Ectodermal cell (in vitro differentiated cells): ENCODE measurements around the gene FRYL.

Experiments used
- H3K27ac ChIP-seq: 2 replicates; pipeline ENCODE4 v1.7.0; 2013; ENCODE audit warnings: mild to moderate bottlenecking, low read depth, low read length; ENCODE audit not compliant: insufficient read depth, poor library complexity, severe bottlenecking
- H3K27me3 ChIP-seq: 2 replicates; pipeline ENCODE4 v1.7.0; 2013; ENCODE audit warnings: mild to moderate bottlenecking, low read length; ENCODE audit not compliant: insufficient read depth, control insufficient read depth, poor library complexity, severe bottlenecking
- H3K36me3 ChIP-seq: one replicate; pipeline ENCODE4 v1.7.0; 2013; ENCODE audit warnings: low read length; ENCODE audit not compliant: control insufficient read depth, insufficient read depth
- H3K4me1 ChIP-seq: one replicate; pipeline ENCODE4 v1.7.0; 2013; ENCODE audit warnings: low read length; ENCODE audit not compliant: control insufficient read depth, insufficient read depth
- H3K4me3 ChIP-seq: 2 replicates; pipeline ENCODE4 v1.7.0; 2013; ENCODE audit warnings: low read depth, low read length, control low read depth; ENCODE audit not compliant: insufficient read depth
- H3K9me3 ChIP-seq: 2 replicates; pipeline ENCODE4 v1.7.0; 2013; ENCODE audit warnings: mild to moderate bottlenecking, low read length, moderate library complexity; ENCODE audit not compliant: control insufficient read depth
- WGBS, 2 experiments: methylation state at CpG; one replicate each; pipeline ENCODE4 v1.1.7; 2013; ENCODE audit warnings: missing lambda C conversion rate in 2 of 2; 5-methylcytosine and 5-hydroxymethylcytosine counted together

FRYL gene

DNA sequence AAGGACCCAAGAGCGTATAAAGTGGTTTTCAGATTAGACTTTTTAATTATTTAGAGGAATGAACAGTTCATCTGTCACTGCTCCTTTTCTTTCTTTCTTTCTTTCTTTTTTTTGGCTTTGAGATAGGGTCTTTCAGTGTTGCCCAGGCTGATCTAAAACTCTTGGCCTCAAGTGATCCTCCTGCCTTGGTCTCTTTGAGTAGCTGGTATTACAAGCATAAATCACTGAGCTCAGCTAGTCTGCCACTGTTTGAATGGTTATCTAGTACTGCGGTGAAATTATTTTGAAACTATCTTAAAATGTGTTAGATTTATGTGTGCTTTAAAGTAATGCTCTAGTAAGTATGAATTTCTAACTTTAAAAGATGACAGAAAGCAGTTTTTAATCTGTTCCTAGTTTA, 6.5 kb upstream of the FRYL start:
- Histone ChIP-seq H3K27me3 (no peaks in the 10 kb centered on the region), H3K4me1 (peaks cover 7% of the 10 kb centered on the region), H3K9me3 (no peaks in the 10 kb centered on the region), H3K36me3 (no peaks in the 10 kb centered on the region), H3K4me3 (no peak overlapping the region), H3K27ac (no peak overlapping the region)
- 88 to 100% methylated on average over 1 to 2 of the region's 2 CpGs for WGBS, 2 experiments

DNA sequence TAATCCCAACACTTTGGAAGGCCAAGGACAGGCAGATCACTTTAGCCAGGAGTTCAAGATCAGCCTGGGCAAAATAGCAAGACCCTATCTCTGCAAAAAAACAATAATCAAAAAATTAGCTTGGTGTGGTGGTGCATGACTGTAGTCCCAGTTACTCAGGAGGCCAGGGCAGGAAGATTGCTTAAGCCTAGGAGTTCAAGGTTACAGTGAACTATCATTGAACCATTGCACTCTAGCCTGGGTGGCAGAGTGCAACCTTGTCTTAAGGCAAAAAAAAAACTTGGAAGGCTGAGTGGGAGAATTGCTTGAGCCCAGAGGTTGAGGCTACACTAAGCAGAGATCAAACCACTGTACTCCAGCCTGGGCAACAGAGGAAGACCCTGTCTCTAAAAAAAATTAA, 5.2 kb upstream of the FRYL start:
- no peaks in the 10 kb centered on the region for H3K27me3 ChIP-seq
- no peak overlapping the region for H3K27ac ChIP-seq
- H3K4me1 ChIP-seq: peaks cover 7% of the 10 kb centered on the region
- no peak overlapping the region for H3K4me3 ChIP-seq
- H3K9me3 ChIP-seq: no peaks in the 10 kb centered on the region
- H3K36me3 ChIP-seq: no peaks in the 10 kb centered on the region

DNA sequence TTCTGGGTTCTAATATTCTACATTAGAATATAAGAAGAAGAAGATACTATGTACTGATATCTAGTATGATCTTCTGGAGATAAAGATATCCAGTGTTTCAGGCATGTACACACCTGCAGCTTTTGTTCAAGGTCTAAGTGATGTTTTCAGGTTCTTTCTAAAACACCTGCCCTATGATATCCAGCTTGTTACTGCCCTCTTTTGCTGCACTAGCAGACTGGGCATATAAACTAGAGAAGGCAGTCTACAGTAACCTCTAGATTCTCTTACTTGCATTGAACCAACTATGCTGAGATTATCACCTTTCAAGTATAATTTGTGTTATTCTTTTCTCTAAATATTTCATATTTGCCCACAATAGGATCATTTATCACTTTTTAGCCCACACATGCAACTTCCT, 1.9 kb upstream of the FRYL start:
- H3K4me1 ChIP-seq: peaks cover 3% of the 10 kb centered on the region
- H3K27ac ChIP-seq: no peak overlapping the region
- no peaks in the 10 kb centered on the region for H3K27me3 ChIP-seq
- no peak overlapping the region for H3K4me3 ChIP-seq
- no peaks in the 10 kb centered on the region for H3K36me3 ChIP-seq
- no peaks in the 10 kb centered on the region for H3K9me3 ChIP-seq

DNA sequence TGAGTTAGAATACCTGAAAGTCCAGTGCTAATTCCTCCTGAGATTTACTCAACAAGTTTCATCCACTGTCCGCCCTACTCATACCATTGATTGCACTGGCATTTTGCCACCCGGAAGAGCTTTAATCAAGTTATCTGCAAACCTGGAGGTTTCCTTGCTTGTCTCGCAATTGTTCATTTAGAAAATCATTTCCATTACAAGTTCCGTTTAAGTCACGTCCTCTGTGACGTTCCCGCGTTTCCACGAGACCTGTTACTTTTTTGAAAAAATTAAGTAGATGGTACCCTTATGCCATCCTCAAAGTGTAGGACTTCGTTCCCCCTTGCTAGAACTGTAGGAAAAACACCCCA, 761 bp upstream of the FRYL start:
- peaks cover 8% of the 10 kb centered on the region for H3K4me1 ChIP-seq
- H3K27ac ChIP-seq: peak overlapping the region; percentile 52
- no peaks in the 10 kb centered on the region for H3K36me3 ChIP-seq
- H3K9me3 ChIP-seq: no peaks in the 10 kb centered on the region
- 4 to 8% methylated on average over 10 of the region's 10 CpGs for WGBS, 2 experiments
- H3K4me3 ChIP-seq: peak overlapping the region; percentile 97
- no peaks in the 10 kb centered on the region for H3K27me3 ChIP-seq

DNA sequence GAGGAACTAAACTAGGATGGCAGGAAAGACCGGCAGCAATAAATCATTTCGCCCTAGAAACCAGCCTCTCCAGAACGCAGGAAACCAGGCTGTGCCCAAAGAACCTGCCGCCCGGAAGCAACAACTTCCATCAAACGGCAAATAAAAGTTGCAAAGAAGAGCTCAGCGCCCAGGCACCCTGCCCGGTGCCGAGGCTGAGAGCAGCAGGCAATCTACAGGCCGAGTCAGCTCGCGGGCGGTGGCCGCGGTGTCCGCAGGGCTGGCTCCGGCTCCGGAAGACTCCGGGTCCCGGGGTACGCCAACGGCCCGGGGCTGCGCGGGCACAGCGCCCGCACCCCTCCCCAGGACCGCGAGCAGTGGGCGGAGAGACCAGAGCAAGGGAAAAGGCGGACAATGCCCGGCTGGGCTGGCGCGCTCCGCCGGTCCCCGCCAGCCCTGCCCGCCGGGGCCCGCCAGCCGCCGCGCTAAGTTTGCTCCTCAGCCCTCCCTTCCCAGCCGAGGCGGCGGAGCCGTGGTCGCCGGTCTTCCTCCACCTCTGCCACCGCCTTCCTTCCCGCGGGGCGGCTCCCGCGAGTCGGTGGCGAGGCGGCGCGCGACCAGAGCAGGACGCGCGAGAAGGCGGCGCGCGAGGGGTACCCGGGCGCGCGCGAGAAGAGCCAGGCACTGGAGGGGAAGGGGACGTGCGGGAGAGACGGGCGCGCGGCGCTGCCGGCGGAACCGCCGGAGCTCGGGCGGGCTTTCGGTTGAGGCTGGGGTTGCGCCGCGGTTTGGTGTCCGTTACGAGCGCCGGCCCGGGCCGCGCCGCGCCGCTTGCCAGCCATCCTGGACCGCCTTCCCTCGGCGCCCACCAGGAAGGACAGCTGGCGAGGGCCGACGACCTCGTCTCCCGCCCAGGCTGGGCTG, 733 bp downstream of the FRYL start:
- no peaks in the 10 kb centered on the region for H3K9me3 ChIP-seq
- no peaks in the 10 kb centered on the region for H3K27me3 ChIP-seq
- peak overlapping the region; percentile 97 for H3K4me3 ChIP-seq
- WGBS, 2 experiments: 0% methylated on average over 108 of the region's 108 CpGs
- no peaks in the 10 kb centered on the region for H3K36me3 ChIP-seq
- H3K27ac ChIP-seq: peak overlapping the region; percentile 92
- H3K4me1 ChIP-seq: peaks cover 13% of the 10 kb centered on the region

DNA sequence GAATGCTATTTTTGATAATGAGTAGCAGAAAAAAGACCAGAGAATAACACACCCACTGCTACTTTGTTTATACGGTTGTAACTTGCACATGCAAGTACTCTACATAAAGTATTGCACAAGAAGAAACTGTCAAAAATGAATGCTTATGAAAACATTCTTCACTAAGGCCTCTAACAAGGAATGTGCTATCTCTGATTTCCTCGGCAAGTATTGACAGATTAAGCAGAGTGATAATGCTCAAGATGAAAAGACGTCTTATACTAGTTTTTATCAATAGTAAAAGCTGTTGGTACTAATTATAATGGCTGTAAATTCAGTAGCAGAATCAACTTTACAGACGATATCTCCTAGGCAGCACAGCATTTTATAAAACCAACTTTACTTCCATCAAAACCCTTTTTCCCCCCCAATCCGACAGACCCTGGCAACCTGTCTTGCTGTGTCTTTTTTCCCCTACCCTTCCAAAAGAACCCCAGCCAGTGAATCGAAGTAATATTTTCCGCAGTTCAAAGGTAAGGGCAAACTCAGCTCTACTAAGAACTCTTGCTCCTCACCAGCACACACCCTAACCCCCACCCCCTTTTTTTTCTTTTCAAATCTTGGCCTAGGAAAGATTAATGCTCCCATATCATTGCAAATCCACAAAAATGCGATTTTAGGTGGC, 1.5 kb downstream of the FRYL start:
- H3K4me1 ChIP-seq: peaks cover 13% of the 10 kb centered on the region
- H3K27me3 ChIP-seq: no peaks in the 10 kb centered on the region
- no peaks in the 10 kb centered on the region for H3K9me3 ChIP-seq
- 5 to 12% methylated on average over 6 to 8 of the region's 8 CpGs for WGBS, 2 experiments
- peak overlapping the region; percentile 92 for H3K27ac ChIP-seq
- no peaks in the 10 kb centered on the region for H3K36me3 ChIP-seq
- peak overlapping the region; percentile 97 for H3K4me3 ChIP-seq

DNA sequence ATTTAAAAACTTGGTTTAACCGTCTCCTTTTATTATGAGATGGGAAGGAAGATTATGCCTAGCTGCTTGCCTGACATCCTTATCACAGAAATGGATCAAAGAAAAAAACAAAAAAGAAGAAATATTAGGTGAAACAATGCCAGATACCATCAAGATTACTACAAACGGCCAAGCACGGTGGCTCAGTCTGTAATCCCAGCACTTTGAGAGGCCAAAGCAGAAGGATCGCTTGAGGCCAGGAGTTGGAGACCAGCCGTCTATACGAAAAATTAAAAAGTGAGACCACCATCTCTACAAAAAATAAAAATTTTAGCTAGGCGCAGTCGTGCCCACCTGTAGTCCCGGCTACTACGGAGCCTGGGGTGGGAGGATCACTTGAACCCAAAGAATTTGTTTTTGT, 2.3 kb downstream of the FRYL start:
- H3K27me3 ChIP-seq: no peaks in the 10 kb centered on the region
- no peak overlapping the region for H3K27ac ChIP-seq
- H3K9me3 ChIP-seq: no peaks in the 10 kb centered on the region
- no peaks in the 10 kb centered on the region for H3K36me3 ChIP-seq
- H3K4me1 ChIP-seq: peaks cover 13% of the 10 kb centered on the region
- peak overlapping the region; percentile 97 for H3K4me3 ChIP-seq
- 76 to 77% methylated on average over 6 to 10 of the region's 10 CpGs for WGBS, 2 experiments

DNA sequence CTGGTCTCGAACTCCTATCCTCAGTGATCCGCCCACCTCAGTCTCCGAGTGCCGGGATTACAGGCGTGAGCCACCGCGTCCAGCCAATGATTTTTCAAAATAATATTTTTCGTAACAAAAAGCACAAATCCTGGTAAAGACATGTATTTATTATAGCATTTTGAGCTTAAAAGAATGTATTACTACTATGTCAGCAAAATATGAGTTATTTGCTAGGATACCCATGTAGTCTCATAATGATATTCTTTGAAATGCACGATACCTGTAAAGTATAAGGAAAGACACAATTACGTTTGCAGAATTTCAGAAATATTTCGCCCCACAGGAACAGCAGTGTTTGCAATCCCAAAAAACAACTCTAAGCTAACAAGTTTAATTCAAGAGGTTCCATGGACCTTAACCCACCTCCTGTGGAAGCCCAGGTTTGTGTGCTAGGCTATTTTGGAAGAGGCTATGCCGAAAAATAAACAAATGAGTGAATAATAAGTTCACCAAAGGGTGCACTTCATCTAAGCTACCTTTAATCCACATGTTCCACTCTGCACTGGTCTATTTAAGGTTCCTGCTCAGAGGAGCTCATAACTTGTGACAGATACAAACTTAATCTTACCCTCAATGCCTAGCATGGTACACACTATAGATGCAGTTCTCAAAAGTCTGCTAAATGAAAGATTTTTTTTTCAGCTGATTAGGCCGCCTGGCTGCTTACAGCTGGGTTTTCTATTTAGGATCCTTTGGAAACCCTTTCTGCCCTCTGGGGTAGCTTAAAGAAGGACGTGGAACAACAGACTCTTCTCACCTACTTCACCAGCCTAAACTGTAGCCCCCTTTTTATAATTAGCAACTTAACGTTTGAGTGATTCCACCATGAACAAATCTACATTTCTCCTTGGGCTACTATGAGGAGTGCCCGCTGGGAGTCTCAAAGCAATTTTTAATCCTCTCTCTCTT, 5.0 kb downstream of the FRYL start:
- H3K36me3 ChIP-seq: no peaks in the 10 kb centered on the region
- H3K27me3 ChIP-seq: no peaks in the 10 kb centered on the region
- H3K9me3 ChIP-seq: no peaks in the 10 kb centered on the region
- H3K4me1 ChIP-seq: peaks cover 13% of the 10 kb centered on the region
- H3K4me3 ChIP-seq: no peak overlapping the region
- 83% methylated on average over 14 to 16 of the region's 16 CpGs for WGBS, 2 experiments
- H3K27ac ChIP-seq: peak overlapping the region; percentile 31

DNA sequence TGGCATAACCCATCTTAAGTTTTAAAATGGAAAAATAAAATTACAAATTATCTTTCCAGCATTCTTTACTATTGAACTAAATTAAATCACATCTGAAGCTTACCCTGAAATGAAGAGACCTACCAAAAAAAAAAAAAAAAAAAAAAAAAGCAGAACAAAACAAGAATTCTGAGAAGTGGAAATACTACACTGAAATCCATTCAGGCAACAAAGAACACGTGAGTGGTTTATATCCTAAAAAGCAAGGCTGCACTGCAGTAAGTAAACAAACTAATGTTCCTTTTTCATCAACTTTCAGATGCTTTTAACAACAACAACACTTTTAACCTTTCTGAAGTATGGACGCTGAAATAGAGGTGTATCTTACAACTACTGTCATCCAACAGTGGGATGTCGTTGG, 7.5 kb downstream of the FRYL start:
- no peaks in the 10 kb centered on the region for H3K9me3 ChIP-seq
- H3K27me3 ChIP-seq: no peaks in the 10 kb centered on the region
- H3K4me3 ChIP-seq: no peak overlapping the region
- H3K36me3 ChIP-seq: no peaks in the 10 kb centered on the region
- 90 to 92% methylated on average over 3 of the region's 3 CpGs for WGBS, 2 experiments
- peaks cover 13% of the 10 kb centered on the region for H3K4me1 ChIP-seq
- no peak overlapping the region for H3K27ac ChIP-seq
